ENCODE data around the gene RPS15.

GRCh38 chr19:1431759-1432506 is 6.3 kb upstream of the RPS15 start:
- TF ChIP-seq, protein P1, sequence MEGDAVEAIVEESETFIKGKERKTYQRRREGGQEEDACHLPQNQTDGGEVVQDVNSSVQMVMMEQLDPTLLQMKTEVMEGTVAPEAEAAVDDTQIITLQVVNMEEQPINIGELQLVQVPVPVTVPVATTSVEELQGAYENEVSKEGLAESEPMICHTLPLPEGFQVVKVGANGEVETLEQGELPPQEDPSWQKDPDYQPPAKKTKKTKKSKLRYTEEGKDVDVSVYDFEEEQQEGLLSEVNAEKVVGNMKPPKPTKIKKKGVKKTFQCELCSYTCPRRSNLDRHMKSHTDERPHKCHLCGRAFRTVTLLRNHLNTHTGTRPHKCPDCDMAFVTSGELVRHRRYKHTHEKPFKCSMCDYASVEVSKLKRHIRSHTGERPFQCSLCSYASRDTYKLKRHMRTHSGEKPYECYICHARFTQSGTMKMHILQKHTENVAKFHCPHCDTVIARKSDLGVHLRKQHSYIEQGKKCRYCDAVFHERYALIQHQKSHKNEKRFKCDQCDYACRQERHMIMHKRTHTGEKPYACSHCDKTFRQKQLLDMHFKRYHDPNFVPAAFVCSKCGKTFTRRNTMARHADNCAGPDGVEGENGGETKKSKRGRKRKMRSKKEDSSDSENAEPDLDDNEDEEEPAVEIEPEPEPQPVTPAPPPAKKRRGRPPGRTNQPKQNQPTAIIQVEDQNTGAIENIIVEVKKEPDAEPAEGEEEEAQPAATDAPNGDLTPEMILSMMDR (IDR thresholded peaks at IDR 0.05; ENCODE audit: low read depth, low read length, poor library complexity, severe bottlenecking) = no peak
- TF ChIP-seq EZH2phosphoT487 (IDR thresholded peaks at IDR 0.05; ENCODE audit: borderline replicate concordance, low read length) = no peak

All from DOHH2 (cell line).